Fibroblast of peridontal ligament (primary cell): ENCODE results near the gene ZSWIM5.
"Not testable (repeated sequence)": the region's sequence is repeated elsewhere in the genome, so short reads cannot be mapped to it uniquely, and the experiment has no call there.

Experiments used
- DNase-seq: peaks from one replicate; pipeline ENCODE4 v3.0.0-alpha.2; 2010; ENCODE audit errors: extremely low read depth

ZSWIM5 gene

DNA sequence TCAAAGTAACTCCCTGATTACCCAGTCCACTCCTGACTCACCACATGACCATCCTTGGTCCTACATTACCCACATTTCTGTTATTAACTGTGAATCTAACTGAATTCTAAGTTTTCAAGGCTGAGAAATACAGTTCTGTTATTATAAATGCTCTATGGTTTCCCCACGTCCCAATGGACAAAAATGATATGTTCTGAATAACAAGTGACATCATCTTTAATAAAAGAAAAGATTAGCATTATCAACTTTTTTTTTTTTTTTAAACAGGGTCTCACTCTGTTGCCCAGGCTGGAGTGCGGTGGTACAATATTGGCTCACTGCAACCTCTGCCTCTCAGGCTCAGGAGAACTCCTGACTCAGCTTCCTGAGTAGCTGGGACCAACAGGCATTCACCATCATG lies 59.6 kb downstream of the ZSWIM5 start:
- no peak for DNase-seq

DNA sequence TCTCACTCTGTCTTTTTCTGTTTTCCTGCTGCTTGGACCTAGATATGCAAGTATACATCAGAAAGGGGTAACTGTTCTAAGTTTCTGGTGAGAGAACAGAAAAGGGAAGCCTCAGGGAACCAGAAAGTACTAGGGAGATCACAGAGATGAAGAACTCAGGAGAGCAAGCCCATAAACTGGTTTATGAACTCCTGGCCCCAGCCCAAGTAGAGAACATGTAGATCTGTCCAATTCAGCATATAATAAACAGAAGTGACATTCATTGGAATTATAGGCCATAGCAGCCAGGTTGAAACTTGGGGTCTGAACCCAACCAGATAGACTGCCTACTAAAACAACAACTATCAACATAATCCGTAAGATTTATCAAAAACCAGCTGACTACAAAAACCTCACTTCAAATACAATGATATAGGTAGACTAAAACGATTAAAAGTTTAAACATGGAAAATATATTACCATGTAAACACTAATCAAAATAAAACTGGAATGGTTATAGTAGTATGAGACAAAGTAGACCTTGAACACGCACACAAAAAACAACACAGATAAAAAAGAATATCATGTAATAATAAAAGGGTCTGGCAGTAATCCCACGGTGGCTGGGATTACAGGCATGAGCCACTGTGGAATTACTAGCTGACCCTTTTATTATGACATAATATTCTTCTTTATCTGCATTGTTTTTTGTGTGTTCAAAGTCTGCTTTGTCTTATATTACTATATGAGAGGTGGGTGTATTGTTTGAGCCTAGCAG lies 65.0 kb downstream of the ZSWIM5 start:
- no peak for DNase-seq

DNA sequence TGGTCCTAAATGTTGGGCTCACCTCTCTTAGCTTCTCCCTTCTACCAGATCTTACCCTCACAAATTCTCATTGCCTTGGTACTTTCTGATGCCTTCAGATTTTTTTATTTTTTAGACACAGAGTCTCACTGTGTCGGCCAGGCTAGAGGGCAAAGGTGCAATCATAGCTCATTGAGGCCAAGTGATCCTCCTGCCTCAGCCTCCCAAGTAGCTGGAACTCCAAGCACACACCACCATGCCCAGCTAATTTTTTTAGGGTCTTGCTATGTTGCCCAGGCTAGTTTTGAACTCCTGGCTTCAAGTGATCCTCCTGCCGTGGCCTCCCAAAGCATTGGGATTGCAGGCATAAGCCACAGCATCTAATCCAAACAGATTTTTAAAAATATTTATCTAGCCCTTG lies 69.4 kb downstream of the ZSWIM5 start:
- DNase-seq = no peak

DNA sequence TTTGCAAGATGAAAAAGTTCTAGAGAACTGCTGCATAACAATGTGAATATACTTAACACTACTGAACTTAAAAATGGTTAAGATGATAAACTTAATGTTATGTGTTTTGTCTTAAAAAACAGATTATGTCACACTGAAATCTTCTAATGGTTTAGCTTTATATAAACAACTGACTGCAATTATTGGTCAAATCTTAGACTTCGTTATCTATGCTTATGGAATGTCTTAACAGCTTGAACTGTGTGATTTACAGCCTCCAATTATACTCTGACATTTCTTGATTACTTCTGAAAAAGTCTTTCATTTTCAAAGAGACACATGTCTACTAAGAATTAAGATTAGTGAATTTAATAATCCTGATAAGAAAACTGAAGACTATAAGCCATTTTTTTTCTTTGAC lies 71.1 kb downstream of the ZSWIM5 start:
- DNase-seq = no peak

DNA sequence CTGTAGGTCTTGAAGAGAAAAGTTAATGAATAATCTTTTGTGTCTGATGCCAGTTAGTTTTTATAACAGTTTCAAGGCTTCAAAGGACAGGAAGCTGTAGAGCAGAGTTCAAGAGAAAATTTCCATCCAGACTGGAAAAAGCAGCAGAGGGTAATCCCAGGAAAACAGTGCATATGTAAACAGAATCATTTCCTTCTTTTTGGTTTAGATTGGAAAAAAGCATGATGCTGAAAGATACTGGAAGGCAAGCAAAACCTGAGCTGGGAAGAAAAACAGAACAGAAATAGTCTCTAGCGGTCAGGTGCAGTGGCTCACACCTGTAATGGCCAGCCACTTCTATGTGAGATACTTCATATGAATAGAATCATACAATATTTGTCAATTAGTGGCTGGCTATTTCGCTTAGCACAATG lies 71.9 kb downstream of the ZSWIM5 start:
- no peak for DNase-seq

DNA sequence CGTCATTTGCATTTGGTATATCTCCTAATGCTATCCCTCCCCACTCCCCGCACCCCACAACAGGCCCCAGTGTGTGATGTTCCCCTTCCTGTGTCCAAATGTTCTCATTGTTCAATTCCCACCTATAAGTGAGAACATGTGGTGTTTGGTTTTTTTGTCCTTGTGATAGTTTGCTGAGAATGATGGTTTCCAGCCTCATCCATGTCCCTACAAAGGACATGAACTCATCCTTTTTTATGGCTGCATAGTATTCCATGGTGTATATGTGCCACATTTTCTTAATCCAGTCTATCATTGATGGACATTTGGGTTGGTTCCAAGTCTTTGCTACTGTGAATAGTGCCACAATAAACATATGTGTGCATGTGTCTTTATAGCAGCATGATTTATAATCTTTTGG lies 73.7 kb downstream of the ZSWIM5 start:
- not testable (repeated sequence) for DNase-seq

DNA sequence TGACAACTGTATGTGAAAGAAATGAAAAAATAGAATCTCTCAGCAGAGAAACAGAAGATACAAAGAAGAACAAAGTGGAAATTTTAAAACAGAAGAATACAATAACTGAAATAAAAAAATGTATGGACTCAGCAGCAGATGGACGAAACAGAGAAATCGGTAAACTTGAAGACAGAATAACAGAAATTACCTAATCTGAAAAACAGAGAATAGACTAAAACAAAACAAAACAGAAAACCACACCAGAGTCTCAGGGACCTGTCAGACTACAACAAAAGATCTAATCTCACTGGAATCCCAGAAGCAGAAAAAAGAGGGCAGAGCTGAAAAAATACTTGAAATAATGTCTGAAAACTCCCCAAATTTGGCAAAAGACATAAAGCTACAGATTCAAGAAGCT lies 83.0 kb downstream of the ZSWIM5 start:
- no peak for DNase-seq

DNA sequence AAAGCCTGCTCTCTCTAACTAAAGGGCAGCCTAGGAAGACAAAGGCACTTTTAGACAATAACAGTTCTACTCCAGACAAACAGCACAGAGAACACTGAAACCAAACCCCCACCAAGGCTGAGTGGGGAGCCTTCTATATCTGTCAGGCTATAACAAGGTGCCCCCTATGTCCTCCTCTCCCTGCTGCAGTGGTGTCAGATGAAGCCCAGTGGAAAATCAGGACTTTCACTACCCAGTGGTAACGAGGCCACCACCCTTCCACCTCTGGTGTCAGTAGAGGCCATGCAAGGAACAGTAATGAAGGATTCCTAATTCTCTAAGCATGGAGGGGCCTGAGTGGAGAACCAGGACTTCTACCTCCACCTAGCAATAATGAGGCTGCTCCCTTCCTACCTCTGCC lies 83.7 kb downstream of the ZSWIM5 start:
- no peak for DNase-seq

DNA sequence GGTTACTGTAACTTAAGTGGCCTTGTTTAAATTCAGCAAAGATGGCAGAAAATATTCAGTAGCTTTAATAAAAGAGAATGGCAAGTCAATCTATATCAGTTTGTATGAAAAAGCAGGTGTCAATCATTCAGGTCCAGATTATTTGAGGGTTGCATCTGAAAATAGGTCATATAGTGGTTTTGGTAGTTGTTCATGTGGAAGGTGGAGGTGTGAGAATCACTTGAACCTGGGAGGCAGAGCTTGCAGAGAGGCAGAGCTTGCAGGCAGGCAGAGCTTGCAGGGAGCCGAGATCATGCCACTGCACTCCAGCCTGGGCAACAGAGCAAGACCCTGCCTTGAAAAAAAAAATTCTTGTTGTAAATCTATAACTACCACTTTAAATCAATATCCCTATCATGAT lies 88.6 kb downstream of the ZSWIM5 start:
- DNase-seq = no peak

DNA sequence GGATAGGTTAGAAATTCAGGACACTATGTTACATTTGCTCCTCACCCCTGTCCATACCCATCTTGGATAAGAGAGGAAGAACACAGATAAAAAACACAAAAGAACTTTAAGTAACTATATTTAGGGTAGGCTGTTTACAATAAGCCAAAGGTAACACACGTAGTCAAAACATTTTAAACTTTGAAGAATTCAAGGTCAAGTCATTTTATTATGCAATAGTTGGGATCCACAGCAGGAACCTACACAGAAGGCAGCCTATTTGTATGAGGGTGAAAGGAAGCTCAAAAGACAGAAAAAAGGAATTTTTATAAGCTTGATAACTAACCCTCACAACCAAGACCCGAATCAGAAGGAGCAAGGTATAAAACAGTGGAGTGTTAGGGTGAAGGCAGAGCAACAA lies 89.6 kb downstream of the ZSWIM5 start:
- no peak for DNase-seq

DNA sequence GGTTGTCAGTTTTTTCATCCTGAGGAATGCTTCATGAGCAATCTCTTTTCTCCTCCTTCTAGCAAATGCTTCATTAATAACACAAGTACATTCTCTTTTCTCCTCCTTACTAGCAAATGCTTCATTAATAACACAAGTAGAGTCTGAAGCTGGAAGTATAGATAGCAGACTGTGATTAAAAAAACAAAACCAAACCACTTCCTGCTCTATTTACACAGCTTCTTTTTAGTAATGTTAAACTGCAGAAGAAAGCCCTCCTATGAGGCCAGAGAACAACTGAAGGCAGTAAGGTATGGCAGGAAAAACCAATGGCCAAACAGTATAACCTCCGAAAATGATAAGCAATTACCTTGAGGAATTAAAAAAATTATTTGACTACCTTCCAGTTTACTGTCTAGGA lies 90.1 kb downstream of the ZSWIM5 start:
- no peak for DNase-seq

DNA sequence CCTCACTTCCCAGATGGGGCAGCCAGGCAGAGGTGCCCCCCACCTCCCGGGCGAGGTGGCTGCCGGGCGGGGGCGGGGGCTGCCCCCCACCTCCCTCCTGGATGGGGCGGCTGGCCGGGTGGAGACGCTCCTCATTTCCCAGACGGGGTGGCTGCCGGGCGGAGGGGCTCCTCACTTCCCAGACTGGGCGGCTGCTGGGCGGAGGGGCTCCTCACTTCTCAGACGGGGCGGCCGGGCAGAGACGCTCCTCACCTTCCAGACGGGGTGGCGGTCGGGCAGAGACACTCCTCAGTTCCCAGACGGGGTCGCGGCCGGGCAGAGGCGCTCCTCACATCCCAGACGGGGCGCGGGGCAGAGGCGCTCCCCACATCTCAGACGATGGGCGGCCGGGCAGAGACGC lies 91.2 kb downstream of the ZSWIM5 start:
- not testable (repeated sequence) for DNase-seq

DNA sequence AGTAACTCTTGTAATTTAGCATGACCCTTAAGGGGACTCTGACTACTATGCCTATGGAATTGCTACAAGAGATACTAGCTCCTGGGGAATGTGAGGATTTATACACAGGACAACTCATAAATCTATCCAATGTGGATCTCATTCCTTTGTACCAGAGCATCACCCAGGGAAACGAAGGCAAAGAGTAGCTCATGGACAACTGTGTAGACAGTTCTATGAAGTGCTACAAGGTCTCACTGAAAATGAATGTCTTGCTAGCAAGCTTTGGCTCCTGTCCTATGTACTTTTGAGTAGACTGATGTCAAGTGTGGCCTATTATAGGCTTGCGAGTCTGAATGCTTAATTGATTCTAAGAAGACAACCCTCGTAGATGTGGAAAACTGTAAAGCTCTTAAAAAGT lies 93.7 kb downstream of the ZSWIM5 start:
- no peak for DNase-seq

DNA sequence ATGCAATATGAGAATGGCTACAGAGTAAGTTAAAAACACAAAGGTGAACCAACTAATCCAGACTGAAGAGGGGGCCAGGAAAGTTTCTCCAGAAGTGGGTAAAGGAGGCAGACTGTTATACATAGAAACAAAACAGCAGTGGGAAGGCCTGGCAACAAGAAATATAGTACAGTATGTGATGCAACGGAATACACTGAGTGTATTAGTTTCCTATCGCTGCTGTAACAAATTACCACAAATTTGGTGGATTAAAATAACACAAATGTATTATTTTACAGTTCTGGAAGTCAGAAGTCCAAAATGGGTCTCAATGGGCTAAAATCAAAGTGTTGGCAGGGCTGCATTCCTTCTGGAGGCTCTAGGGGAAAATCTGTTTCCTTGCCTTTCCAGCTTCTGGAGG lies 95.2 kb downstream of the ZSWIM5 start:
- no peak for DNase-seq

DNA sequence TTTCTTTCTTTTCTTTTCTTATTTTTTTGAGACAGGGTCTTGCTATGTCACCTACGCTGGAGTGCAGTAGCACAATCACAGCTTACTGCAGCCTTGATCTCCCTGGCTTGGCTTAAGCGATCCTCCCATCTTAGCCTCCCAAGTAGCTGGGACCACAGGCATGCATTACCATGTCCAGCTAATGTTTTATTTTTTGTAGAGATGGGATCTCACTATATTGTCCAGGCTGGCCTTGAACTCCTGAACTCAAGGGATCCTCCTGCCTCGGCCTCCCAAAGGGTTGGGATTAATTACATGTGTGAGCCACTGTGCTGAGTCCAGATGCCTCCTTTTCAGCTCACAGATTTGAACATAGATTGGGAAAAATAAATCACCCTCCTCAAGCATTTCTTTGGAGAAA lies 98.6 kb downstream of the ZSWIM5 start:
- DNase-seq = no peak

DNA sequence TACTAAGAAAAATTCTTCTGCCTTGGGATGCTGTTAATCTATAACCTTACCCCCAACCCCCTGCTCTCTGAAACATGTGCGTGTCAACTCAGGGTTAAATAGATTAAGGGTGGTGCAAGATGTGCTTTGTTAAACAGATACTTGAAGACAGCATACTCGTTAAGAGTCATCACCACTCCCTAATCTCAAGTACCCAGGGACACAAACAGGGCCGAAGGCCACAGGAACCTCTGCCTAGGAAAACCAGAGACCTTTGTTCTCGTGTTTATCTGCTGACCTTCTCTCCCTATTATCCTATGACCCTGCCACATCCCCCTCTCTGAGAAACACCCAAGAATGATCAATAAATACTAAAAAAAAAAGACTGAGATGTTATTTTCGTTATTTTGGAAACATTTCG lies 99.5 kb downstream of the ZSWIM5 start:
- not testable (repeated sequence) for DNase-seq

DNA sequence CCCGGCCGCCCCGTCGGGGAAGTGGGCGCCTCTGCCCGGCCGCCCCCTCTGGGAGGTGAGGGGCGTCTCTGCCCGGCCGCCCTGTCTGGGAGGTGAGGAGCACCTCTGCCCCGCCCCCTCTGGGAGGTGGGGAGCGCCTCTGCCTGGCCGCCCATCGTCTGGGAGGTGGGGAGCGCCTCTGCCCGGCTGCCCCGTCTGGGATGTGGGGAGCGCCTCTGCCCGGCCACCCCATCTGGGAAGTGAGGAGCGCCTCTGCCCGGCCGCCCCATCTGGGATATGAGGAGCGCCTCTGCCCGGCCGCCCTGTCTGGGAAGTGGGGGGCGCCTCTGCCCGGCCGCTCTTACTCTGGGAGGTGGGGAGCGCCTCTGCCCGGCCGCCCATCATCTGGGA lies 100.3 kb downstream of the ZSWIM5 start:
- DNase-seq = not testable (repeated sequence)

DNA sequence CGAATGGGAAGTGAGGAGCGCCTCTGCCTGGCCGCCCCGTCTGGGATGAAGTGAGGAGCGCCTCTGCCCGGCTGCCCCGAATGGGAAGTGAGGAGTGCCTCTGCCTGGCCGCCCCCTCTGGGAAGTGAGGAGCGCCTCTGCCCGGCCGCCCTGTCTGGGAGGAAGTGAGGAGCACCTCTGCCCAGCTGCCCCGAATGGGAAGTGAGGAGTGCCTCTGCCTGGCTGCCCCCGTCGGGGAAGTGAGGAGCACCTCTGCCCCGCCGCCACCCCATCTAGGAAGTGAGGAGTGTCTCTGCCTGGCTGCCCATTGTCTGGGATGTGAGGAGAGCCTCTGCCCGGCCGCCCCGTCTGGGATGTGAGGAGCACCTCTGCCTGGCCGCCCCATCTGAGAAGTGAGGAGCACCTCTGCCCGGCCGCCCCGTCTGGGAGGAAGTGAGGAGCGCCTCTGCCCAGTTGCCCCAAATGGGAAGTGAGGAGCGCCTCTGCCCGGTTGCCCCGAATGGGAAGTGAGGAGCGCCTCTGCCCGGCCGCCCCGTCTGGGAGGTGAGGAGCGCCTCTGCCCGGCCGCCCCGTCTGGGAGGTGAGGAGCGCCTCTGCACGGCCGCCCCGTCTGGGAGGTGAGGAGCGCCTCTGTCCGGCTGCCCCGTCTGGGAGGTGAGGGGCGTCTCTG lies 100.8 kb downstream of the ZSWIM5 start:
- DNase-seq = not testable (repeated sequence)

DNA sequence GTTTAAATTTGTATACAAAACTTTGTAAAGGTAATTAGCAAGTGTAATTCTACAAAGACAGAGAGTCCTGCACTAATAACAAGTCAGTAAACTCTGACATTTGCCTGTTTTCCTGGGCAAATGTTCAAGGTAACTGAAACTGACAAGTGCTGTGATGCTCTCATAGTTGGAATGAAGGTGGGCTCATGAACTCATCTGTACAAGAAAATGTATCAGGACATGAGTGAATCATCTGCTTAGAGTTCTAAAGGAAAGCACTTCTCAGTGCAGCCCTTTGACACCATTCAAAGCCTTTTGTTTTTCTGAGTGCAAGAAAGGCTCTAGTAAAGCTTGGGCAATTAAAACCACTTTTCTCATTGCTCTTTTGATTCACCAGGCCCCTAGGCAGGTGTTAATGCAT lies 102.9 kb downstream of the ZSWIM5 start:
- DNase-seq = no peak

DNA sequence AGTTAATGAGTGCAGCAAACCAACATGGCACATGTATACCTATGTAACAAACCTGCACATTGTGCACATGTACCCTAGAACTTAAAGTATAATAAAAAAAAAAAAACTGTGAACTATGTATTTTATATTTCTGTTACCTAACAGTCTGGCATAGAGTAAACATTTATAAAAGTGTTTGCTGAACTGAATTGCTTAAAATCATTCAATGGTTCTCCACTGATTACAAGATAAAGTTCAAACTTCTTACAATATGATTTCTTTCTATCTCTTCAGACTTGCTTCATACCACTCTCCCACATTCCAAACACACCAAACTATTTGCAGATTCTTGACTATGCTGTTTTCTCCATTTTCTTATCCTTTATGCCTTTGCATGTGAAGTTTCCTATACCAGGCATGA lies 104.5 kb downstream of the ZSWIM5 start:
- DNase-seq = no peak

DNA sequence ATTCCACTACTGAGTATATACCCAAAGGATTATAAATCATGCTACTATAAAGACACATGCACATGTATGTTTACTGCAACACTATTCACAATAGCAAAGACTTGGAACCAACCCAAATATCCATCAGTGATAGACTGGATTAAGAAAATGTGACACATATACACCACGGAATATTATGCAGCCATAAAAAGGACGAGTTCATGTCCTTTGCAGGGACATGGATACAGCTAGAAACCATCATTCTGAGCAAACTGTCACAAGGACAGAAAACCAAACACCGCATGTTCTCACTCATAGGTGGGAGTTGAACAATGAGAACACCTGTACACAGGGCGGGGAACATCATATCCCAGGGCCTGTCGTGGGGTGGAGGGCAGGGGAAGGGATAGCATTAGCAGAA lies 104.9 kb downstream of the ZSWIM5 start:
- not testable (repeated sequence) for DNase-seq

DNA sequence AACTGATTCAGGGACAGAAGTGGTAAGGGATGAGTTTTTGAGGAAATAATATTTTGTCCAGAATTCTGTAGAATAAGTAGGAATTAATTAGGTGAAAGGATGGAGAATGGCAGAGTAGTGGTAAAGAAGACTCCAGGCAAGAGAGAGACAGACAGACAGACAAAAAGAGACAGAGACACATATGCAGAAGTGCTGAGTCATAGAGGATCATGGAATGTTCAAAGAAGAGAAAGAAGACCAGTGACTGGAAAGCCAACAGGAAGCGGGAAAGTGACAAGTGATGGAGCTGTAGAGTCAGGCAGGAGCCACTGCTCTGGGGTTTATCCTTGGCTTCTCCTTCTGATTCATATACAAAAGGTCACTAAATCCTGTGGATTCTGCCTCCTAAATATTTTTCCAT lies 108.5 kb downstream of the ZSWIM5 start:
- no peak for DNase-seq

DNA sequence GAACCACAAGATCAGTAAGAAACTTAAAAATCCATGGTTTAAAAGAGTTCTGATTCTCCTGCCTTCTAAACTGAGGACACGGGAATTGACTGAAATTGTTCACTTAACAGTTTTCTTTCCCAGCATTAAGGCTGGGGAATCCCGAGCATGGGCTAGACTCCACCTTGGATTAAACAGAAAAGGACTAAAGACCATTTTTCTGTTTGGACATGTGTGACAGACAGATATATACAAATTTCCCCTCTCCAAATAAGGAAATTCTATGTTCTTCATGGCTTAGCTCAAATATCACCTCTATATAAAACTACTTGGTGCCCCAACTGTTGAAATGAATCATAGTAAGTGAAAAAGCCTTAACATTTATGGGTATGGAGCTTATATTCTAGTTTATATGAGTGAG lies 109.3 kb downstream of the ZSWIM5 start:
- no peak for DNase-seq

DNA sequence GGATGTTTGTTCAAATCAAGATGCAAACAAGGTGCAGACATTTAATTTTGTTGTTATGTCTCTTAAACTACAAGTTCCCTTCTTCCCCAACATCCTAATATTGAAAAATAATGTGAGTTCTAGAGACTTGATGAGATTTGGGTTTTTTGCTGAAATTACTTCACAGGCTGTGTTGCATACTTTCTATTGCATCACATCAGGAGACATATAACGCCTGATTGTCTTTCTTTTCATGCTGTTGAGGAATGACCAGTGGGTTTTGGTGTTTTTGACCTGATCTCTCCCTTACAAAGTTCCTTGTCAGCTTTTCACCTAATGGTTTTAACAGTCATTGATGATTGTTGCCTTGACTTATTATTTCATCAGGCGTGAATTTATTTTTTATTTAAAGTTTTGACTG lies 111.0 kb downstream of the ZSWIM5 start:
- DNase-seq = no peak
